Measurements from ENCODE around the gene C13orf46. TPM values are rescaled to one million over a fixed set of nuclear protein-coding genes. Genes with fewer than 3 reads are reported as not detected.

Gene C13orf46
- total RNA-seq, 1 donor from 2014 or later = 0.54 TPM

DNA sequence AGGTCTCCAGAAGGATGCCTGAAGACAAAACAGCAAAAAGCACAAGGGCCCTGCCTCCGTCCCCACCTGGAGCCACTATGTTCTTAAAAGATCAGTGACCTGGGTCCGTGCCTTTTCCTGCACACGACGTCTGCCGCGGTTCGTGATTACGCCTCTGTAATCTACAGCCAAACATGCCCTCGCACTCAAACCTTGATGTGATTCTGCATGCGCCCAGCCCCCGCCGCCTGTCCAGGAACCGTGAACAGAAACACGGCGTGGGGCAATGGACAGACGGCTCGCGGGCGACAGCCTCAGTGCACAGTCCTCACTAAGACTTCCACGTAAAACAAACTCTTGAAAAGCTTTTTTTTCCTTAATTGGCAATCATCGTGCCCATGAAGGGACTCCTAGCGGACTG, 15.5 kb downstream of the C13orf46 start:
- H3K27me3 Mint-ChIP-seq (ENCODE audit: low read depth) = no peaks in the 10 kb centered on the region
- TF ChIP-seq, protein P1, sequence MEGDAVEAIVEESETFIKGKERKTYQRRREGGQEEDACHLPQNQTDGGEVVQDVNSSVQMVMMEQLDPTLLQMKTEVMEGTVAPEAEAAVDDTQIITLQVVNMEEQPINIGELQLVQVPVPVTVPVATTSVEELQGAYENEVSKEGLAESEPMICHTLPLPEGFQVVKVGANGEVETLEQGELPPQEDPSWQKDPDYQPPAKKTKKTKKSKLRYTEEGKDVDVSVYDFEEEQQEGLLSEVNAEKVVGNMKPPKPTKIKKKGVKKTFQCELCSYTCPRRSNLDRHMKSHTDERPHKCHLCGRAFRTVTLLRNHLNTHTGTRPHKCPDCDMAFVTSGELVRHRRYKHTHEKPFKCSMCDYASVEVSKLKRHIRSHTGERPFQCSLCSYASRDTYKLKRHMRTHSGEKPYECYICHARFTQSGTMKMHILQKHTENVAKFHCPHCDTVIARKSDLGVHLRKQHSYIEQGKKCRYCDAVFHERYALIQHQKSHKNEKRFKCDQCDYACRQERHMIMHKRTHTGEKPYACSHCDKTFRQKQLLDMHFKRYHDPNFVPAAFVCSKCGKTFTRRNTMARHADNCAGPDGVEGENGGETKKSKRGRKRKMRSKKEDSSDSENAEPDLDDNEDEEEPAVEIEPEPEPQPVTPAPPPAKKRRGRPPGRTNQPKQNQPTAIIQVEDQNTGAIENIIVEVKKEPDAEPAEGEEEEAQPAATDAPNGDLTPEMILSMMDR (IDR thresholded peaks at IDR 0.05; ENCODE audit: unreplicated experiment) = no peak
- no peak for DNase-seq (ENCODE audit: low spot score in 2 of 2, unreplicated experiment in 2 of 2)
- H3K9me3 Mint-ChIP-seq = peaks cover 26% of the 10 kb centered on the region
- no peaks in the 10 kb centered on the region for H3K4me1 Mint-ChIP-seq
- no peak overlapping the region for H3K4me3 Mint-ChIP-seq
- H3K27ac Mint-ChIP-seq = no peak overlapping the region
- peaks cover 3% of the 10 kb centered on the region for H3K36me3 Mint-ChIP-seq

DNA sequence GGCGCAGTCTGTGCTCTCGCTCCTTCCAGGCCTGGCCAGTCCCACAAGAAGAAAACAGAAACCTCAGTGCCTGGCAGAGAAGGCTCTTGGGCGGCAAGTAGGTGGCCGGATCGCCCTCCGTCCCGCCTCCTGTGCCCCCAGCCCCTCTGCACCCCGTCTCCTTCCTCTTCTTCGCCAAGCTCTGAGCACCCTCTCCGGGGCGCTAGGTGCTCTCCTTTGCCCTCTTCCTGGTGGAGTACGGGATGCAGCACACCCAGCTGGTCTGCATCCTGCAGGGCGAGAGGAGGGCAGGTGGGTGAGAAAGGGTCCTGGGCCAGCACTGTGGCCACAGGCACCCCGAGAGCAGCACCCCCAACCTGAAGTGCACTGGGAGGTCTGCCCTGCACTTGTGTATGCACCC, 17.3 kb downstream of the C13orf46 start:
- TF ChIP-seq, protein P1 (IDR thresholded peaks at IDR 0.05; ENCODE audit: unreplicated experiment) = no peak
- H3K27me3 Mint-ChIP-seq (ENCODE audit: low read depth) = no peaks in the 10 kb centered on the region
- no peak overlapping the region for H3K4me3 Mint-ChIP-seq
- no peak for DNase-seq (ENCODE audit: low spot score in 2 of 2, unreplicated experiment in 2 of 2)
- no peak overlapping the region for H3K27ac Mint-ChIP-seq
- H3K36me3 Mint-ChIP-seq = peaks cover 3% of the 10 kb centered on the region
- H3K9me3 Mint-ChIP-seq = peaks cover 22% of the 10 kb centered on the region
- no peaks in the 10 kb centered on the region for H3K4me1 Mint-ChIP-seq

DNA sequence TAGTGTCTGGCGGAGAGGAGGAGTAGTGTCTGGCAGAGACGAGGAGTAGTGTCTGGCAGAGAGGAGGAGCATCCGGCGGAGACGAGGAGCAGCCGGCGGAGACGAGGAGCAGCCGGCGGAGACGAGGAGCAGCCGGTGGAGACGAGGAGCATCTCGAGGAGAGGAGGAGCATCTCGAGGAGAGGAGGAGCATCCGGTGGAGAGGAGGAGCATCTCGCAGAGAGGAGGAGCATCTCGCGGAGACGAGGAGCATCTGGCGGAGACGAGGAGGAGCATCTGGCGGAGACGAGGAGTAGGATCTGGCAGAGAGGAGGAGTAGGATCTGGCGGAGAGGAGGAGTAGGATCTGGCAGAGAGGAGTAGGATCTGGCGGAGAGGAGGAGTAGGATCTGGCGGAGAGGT, 18.2 kb downstream of the C13orf46 start:
- TF ChIP-seq, protein P1 (IDR thresholded peaks at IDR 0.05; ENCODE audit: unreplicated experiment) = no peak
- DNase-seq (ENCODE audit: low spot score in 2 of 2, unreplicated experiment in 2 of 2) = no peak
- no peaks in the 10 kb centered on the region for H3K4me1 Mint-ChIP-seq
- H3K36me3 Mint-ChIP-seq = peaks cover 3% of the 10 kb centered on the region
- H3K27ac Mint-ChIP-seq = no peak overlapping the region
- H3K4me3 Mint-ChIP-seq = no peak overlapping the region
- H3K27me3 Mint-ChIP-seq (ENCODE audit: low read depth) = no peaks in the 10 kb centered on the region
- peaks cover 20% of the 10 kb centered on the region for H3K9me3 Mint-ChIP-seq

DNA sequence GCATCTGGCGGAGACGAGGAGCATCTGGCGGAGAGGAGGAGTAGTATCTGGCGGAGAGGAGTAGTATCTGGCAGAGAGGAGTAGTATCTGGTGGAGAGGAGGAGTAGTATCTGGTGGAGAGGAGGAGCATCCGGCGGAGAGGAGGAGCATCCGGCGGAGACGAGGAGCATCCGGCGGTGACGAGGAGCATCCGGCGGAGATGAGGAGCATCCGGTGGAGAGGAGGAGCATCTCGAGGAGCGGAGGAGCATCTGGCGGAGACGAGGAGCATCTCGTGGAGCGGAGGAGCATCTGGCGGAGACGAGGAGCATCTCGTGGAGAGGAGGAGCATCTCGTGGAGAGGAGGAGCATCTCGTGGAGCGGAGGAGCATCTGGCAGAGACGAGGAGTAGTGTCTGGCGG, 18.6 kb downstream of the C13orf46 start:
- Mint-ChIP-seq H3K27ac (no peak overlapping the region), H3K4me3 (no peak overlapping the region), H3K36me3 (peaks cover under 1% of the 10 kb centered on the region), H3K9me3 (peaks cover 15% of the 10 kb centered on the region), H3K27me3 (ENCODE audit: low read depth) (no peaks in the 10 kb centered on the region), H3K4me1 (no peaks in the 10 kb centered on the region)
- TF ChIP-seq, protein P1 (IDR thresholded peaks at IDR 0.05; ENCODE audit: unreplicated experiment) = no peak
- DNase-seq (ENCODE audit: low spot score in 2 of 2, unreplicated experiment in 2 of 2) = no peak

DNA sequence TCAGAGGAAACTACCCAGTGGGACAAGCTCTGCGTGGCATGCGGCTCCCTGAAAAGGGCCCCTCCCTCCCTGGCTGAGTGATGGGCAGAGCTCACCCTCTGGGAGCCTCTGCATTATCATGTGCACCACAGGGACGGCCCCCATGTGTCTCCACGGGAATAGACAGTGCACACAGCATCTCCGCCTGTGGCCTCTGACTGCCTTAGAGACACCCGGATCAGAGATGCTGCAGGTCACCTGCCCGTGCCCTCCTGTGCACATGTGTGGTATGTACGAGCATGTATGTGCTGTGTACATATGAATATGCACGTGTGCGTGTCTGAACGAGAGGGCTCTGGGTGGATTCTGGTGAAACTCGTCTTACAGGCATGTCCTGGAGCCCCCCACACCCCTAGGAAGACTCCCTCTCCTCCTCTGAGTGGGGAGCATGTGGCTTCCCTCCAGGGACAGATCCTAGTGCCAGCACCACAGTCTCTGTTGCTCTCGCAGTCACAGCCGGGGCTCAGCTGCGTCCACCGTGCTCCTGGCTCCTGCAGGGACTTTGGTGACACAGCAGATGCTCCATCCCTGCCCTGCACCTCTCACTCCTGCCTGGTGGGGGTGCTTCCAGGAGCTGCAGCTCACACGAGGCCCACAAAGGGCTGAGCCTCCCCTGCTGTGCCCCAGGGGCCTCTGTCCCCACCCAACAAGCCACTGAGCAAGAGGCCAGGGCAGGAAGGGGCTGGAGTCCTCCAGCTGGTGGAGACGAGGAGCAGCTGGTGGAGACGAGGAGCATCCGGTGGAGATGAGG, 19.6 kb downstream of the C13orf46 start:
- DNase-seq (ENCODE audit: low spot score in 2 of 2, unreplicated experiment in 2 of 2) = no peak
- peaks cover 12% of the 10 kb centered on the region for H3K9me3 Mint-ChIP-seq
- H3K4me3 Mint-ChIP-seq = no peak overlapping the region
- TF ChIP-seq, protein P1 (IDR thresholded peaks at IDR 0.05; ENCODE audit: unreplicated experiment) = no peak
- H3K27ac Mint-ChIP-seq = no peak overlapping the region
- H3K36me3 Mint-ChIP-seq = no peaks in the 10 kb centered on the region
- H3K27me3 Mint-ChIP-seq (ENCODE audit: low read depth) = no peaks in the 10 kb centered on the region
- no peaks in the 10 kb centered on the region for H3K4me1 Mint-ChIP-seq

Measured in mesothelial cell of epicardium (in vitro differentiated cells).